ENCODE results near the gene KRT16. TPM values are rescaled to one million over a fixed set of nuclear protein-coding genes. Genes with fewer than 3 reads are reported as not detected.
"Not testable (repeated sequence)": the region's sequence is repeated elsewhere in the genome, so short reads cannot be mapped to it uniquely, and the experiment has no call there.

KRT16 gene
- polyA plus RNA-seq, 3 donors: not detected

- Mint-ChIP-seq H3K27ac (no peak overlapping the region), H3K27me3 (ENCODE audit: low read depth in 3 of 3) (peaks cover 0 to 4% (median 4%) of the 10 kb centered on the region in 3 donors), H3K9me3 (peaks cover 0 to 1% (median 0%) of the 10 kb centered on the region in 7 donors), H3K36me3 (no peaks in the 10 kb centered on the region), H3K4me1 (no peaks in the 10 kb centered on the region), H3K4me3 (no peak overlapping the region)
- Histone ChIP-seq H3K9ac (ENCODE audit: insufficient read depth, low read length, poor library complexity, severe bottlenecking) (no peak overlapping the region), H4K20me1 (ENCODE audit: insufficient read depth, low read length) (no peaks in the 10 kb centered on the region), H3K9me3 (replicated peaks in 1 of 2; ENCODE audit: control insufficient read depth in 1 of 2, insufficient read depth in 1 of 2, low read length in 2 of 2) (no peaks in the 10 kb centered on the region), H3K36me3 (replicated peaks in 1 of 2; ENCODE audit: control insufficient read depth in 1 of 2, insufficient read depth in 2 of 2, low read length in 2 of 2) (no peaks in the 10 kb centered on the region), H2AFZ (ENCODE audit: insufficient read depth, low read depth, low read length, poor library complexity, severe bottlenecking) (no peak overlapping the region), H3K4me3 (replicated peaks in 1 of 3; ENCODE audit: low read depth in 2 of 3, low read length in 3 of 3) (no peak overlapping the region), H3K4me2 (replicated peaks; ENCODE audit: extremely low read depth, low read length, poor library complexity, severe bottlenecking) (no peak overlapping the region), H3K27ac (ENCODE audit: low read depth in 1 of 2, low read length in 2 of 2) (no peak overlapping the region), H3K27me3 (ENCODE audit: control insufficient read depth in 2 of 2, insufficient read depth in 2 of 2, low read length in 2 of 2) (no peaks in the 10 kb centered on the region), H3K79me2 (ENCODE audit: insufficient read depth, low read length) (no peaks in the 10 kb centered on the region), H3K4me1 (ENCODE audit: control insufficient read depth in 1 of 2, insufficient read depth in 2 of 2, low read length in 2 of 2) (no peaks in the 10 kb centered on the region)
- WGBS (ENCODE audit: insufficient coverage): 95% methylated on average over 10 of the region's 13 CpGs
- DNase-seq: no peak
- intact Hi-C loops (cut with micrococcal nuclease): no loop called here
- TF ChIP-seq CTCF (IDR thresholded peaks at IDR 0.05): no peak
Observed at GRCh38 chr17:41629826-41630670, 17.5 kb upstream of the KRT16 start.

- intact Hi-C loops (cut with micrococcal nuclease): no loop called here
- H3K27me3 ChIP-seq (ENCODE audit: control insufficient read depth in 2 of 2, insufficient read depth in 2 of 2, low read length in 2 of 2): no peaks in the 10 kb centered on the region
- H3K36me3 Mint-ChIP-seq: no peaks in the 10 kb centered on the region
- H3K9me3 Mint-ChIP-seq: peaks cover 0 to 1% (median 0%) of the 10 kb centered on the region in 7 donors
- H3K27ac ChIP-seq (ENCODE audit: low read depth in 1 of 2, low read length in 2 of 2): no peak overlapping the region
- H2AFZ ChIP-seq (ENCODE audit: insufficient read depth, low read depth, low read length, poor library complexity, severe bottlenecking): no peak overlapping the region
- H3K27me3 Mint-ChIP-seq (ENCODE audit: low read depth in 3 of 3): peaks cover 0 to 10% (median 6%) of the 10 kb centered on the region in 3 donors
- no peaks in the 10 kb centered on the region for H3K36me3 ChIP-seq (replicated peaks in 1 of 2; ENCODE audit: control insufficient read depth in 1 of 2, insufficient read depth in 2 of 2, low read length in 2 of 2)
- no peaks in the 10 kb centered on the region for H4K20me1 ChIP-seq (ENCODE audit: insufficient read depth, low read length)
- no peak overlapping the region for H3K4me3 Mint-ChIP-seq
- DNase-seq: no peak
- H3K4me1 Mint-ChIP-seq: peaks cover 6% of the 10 kb centered on the region
- H3K9me3 ChIP-seq (replicated peaks in 1 of 2; ENCODE audit: control insufficient read depth in 1 of 2, insufficient read depth in 1 of 2, low read length in 2 of 2): no peaks in the 10 kb centered on the region
- no peak overlapping the region for H3K4me3 ChIP-seq (replicated peaks in 1 of 3; ENCODE audit: low read depth in 2 of 3, low read length in 3 of 3)
- peaks cover 5% of the 10 kb centered on the region in 2 donors for H3K4me1 ChIP-seq (ENCODE audit: control insufficient read depth in 1 of 2, insufficient read depth in 2 of 2, low read length in 2 of 2)
- no peak overlapping the region for H3K27ac Mint-ChIP-seq
- H3K9ac ChIP-seq (ENCODE audit: insufficient read depth, low read length, poor library complexity, severe bottlenecking): no peak overlapping the region
- WGBS (ENCODE audit: insufficient coverage): 77% methylated on average over 8 of the region's 10 CpGs
- H3K79me2 ChIP-seq (ENCODE audit: insufficient read depth, low read length): no peaks in the 10 kb centered on the region
- no peak for TF ChIP-seq CTCF (IDR thresholded peaks at IDR 0.05)
- no peak overlapping the region for H3K4me2 ChIP-seq (replicated peaks; ENCODE audit: extremely low read depth, low read length, poor library complexity, severe bottlenecking)
Observed at GRCh38 chr17:41629316-41629715, 16.7 kb upstream of the KRT16 start.

GRCh38 chr17:41628621-41629255 is 16.2 kb upstream of the KRT16 start:
- H4K20me1 ChIP-seq (ENCODE audit: insufficient read depth, low read length); H3K27me3 ChIP-seq (ENCODE audit: control insufficient read depth in 2 of 2, insufficient read depth in 2 of 2, low read length in 2 of 2); H3K4me2 ChIP-seq (replicated peaks; ENCODE audit: extremely low read depth, low read length, poor library complexity, severe bottlenecking); H3K9me3 Mint-ChIP-seq; H3K9ac ChIP-seq (ENCODE audit: insufficient read depth, low read length, poor library complexity, severe bottlenecking); H3K4me3 Mint-ChIP-seq; H3K79me2 ChIP-seq (ENCODE audit: insufficient read depth, low read length); H3K4me1 ChIP-seq (ENCODE audit: control insufficient read depth in 1 of 2, insufficient read depth in 2 of 2, low read length in 2 of 2); H3K4me1 Mint-ChIP-seq; H3K36me3 ChIP-seq (replicated peaks in 1 of 2; ENCODE audit: control insufficient read depth in 1 of 2, insufficient read depth in 2 of 2, low read length in 2 of 2); intact Hi-C loops (cut with micrococcal nuclease); H3K4me3 ChIP-seq (replicated peaks in 1 of 3; ENCODE audit: low read depth in 2 of 3, low read length in 3 of 3); H3K27ac Mint-ChIP-seq; H3K36me3 Mint-ChIP-seq; H3K27ac ChIP-seq (ENCODE audit: low read depth in 1 of 2, low read length in 2 of 2); DNase-seq; H2AFZ ChIP-seq (ENCODE audit: insufficient read depth, low read depth, low read length, poor library complexity, severe bottlenecking); H3K9me3 ChIP-seq (replicated peaks in 1 of 2; ENCODE audit: control insufficient read depth in 1 of 2, insufficient read depth in 1 of 2, low read length in 2 of 2): not testable (repeated sequence)
- H3K27me3 Mint-ChIP-seq (ENCODE audit: low read depth in 3 of 3): peaks cover 0 to 10% (median 6%) of the 10 kb centered on the region in 3 donors
- 94% methylated on average over 6 of the region's 11 CpGs for WGBS (ENCODE audit: insufficient coverage)

Measured in CD14-positive monocyte (primary cell).